GM18505 (cell line): Measurements from ENCODE around the gene TNS1.

Experiments
- ATAC-seq: cut with Tn5 transposase; IDR thresholded peaks from one replicate; pipeline ENCODE4 v1.9.1; 2021; ENCODE audit not compliant: unreplicated experiment
- POLR2A ChIP-seq: IDR thresholded peaks from 4 replicates; pipeline ENCODE4 v1.6.1; 2011; ENCODE audit warnings: borderline replicate concordance; ENCODE audit not compliant: insufficient read depth, insufficient read length; ENCODE audit errors: extremely low read depth

TNS1 gene

GRCh38 chr2:217903859-217904613 is 98.8 kb downstream of the TNS1 start:
- no peak for ATAC-seq
- no peak for TF ChIP-seq POLR2A

- no peak for ATAC-seq
- TF ChIP-seq POLR2A = no peak
Observed at GRCh38 chr2:217903142-217903858, 99.5 kb downstream of the TNS1 start.

DNA sequence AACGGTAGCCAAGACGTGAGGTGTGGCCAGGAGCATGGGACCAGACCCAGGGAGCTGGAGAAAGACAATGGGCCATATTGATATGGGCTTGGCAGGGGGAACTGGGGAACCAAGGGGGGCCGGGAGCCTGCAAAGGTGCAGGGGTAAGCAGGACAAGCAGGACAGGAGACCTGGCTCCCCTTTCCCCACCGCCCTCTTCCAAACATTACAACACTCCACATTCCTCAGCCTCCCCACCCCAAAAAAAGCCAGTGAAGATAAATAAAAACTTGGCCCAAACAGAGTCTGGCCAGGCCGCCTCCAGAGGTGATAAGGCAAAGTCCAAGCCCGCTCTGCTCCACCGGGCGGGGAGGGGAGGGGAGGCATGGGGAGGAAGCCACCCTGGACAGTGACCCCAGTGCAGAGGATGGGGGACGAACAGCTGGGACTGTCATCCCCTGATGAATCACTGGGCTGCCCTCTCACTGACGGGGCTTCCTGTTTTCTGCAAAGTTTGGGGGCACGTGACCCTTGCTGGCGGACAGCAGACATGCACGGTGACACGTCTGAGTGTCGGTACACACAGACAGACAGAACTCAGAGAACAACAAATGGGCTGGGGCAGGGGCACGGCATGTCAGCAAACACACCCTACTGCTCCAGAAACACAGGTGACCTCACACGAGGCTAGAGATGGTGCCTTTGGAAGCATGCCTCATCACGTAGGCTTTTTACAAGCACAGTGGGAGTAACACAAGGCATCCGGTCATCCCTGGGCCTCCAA is 100.2 kb downstream of the TNS1 start:
- no peak for TF ChIP-seq POLR2A
- no peak for ATAC-seq

GRCh38 chr2:217901835-217902378 is 100.9 kb downstream of the TNS1 start:
- ATAC-seq = no peak
- no peak for TF ChIP-seq POLR2A

DNA sequence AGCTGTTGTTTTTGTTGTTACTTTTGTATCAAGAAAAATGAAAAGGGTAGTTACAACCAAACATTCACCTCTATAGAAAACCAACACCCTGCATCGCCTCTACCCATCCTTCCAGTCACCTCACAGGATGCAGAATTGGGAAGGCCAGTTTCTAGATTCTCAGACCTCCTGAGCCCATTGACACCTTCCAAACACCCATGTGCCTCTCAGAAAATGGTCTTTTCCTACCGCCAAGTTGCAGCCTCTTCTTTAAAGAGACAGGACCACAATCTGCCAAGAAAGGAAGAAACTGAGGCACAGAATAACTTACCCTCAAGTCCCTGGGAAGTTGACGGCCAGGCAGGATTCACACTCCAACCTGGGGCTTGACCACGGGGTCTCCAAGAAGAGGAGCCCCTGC is 101.4 kb downstream of the TNS1 start:
- no peak for TF ChIP-seq POLR2A
- no peak for ATAC-seq

DNA sequence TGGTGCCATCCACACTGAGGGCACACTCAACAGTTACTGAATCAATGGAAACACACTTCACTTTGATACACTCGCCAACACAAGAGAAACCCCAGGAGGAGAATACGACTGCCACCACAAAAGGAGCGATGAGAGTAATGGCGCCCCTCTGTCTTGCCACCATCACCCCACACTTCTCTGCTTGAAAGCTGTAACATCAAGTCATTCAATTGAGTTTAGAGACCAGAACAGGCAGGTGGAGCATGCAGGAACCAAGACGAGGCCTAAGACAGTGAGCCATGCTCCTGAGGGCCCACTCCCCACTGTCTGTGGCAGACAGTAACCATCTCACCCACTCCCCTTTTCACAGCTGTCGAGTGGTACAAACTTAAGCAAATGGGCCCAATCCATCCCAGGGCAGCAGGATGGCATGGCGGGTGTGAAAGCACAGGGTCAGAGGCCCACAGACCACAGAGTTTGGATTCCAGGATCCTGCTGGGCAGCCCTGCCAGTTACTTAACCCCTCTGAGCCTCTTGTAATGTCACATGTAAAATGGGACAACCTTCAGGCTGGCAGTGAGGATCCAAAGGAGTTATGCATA is 101.9 kb downstream of the TNS1 start:
- TF ChIP-seq POLR2A = no peak
- ATAC-seq = no peak

DNA sequence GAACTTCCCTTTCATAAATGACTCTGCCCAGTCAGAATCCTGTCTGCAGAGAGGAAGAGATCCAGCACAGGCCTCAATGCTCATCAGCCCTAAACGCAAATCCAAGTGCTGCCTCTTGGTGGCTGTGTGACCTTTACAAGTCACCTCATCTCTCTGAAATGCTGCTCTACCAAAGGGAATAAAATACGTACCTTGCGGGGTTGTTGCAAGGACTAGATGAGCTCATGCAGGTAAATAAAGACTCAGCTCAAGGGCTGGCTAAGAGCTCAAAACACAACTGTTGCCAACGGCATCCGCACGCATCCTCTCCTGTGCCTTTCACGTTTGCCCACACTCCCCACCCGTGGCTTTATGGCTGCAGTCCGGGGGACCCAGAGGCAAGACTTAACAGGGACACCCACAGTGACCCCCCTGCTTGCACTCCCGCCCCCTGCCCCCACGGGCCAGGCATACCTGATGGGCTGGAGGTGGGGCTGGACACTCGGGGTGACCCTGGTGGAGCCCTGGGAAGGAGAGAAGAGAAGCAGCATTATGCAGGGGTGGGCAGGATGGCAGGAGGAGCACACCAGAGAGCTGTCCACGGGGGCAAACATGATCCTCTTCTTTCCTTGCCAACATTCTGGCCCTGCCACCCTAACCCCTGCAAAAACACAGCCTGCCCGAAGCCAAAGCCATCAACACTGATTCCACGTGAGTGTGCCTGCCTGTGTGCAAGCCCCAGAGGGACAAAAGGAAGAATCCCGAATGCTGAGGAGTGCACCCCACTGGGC is 102.6 kb downstream of the TNS1 start:
- no peak for TF ChIP-seq POLR2A
- no peak for ATAC-seq

DNA sequence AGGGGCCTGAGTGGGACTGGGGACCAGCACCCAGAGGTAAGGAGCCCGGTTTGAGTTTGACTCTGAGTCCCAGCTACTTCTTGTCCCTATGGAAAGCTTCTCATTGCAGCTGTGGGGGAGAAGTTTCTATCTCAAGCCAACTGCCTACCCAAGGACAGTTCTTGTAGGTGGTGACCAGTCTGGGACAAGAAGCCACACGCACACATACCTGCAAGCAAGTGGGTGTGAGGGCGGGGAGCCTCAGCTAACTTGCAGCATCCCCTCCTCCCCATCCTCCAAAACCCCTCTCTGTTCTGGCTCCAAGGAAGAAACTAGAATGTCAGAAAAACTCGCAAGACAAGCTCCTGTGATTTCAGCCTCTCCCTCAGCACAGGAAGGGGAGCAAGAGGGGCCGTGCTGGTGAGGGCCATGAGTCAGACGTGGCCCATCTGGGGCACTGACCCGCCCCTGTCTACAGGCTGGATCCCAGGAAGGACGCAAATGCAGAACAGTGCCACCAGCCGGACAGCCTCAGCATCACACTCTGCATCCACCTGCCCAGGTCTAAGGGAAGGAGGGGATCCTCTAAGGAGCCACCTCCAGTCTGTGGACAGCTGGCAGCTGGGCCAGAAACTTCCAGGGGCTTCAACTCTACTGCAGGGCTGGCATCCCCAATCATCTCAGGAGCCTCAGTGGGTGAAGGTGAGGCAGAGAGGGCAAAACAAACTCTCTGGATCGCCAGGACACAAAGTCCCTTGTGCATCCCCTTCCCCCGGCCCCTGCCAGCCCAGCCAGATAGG is 103.4 kb downstream of the TNS1 start:
- ATAC-seq = no peak
- no peak for TF ChIP-seq POLR2A

GRCh38 chr2:217897816-217898806 is 104.7 kb downstream of the TNS1 start:
- TF ChIP-seq POLR2A = no peak
- no peak for ATAC-seq

DNA sequence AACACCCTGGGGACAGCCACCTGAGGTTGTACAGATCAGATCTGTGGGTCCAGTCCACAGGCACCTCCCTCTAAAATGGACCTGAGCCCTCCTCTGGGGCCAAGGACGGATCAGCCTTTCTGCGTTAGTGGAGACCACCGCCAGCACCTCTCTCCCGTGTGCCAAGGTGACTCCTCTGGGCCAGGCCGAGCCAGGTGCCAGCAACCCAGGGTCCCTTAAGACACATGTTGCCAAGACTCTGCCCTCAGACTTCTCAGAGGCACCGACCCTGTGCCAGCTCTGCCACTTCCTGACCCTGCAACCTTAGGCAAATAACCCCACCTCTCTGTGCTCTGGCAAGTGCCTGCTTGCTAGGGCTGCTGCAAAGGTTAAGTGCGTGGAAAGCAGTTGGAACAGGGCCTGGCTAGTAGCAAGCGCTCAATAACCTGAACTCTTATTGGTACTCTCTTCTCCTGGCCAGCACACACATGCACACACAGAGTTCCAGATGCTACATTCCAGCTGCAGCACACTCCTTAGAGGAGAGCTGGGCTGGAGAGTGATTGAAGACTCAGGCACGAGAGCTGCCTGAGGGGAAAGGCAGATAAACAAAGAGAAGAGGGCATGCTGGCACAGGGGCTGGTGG is 105.6 kb downstream of the TNS1 start:
- ATAC-seq = no peak
- TF ChIP-seq POLR2A = no peak
